Transverse colon (tissue), 4 donors: Measurements from ENCODE around the gene CHTF18.

Experiments
- EP300 ChIP-seq: sonication (generic); formaldehyde crosslinking; IDR thresholded peaks from one replicate; pipeline ENCODE4 v1.6.1; 2017; ENCODE audit warnings: antibody characterized with exemption, low read depth
- POLR2A ChIP-seq: fragments of 450-650 bp; IDR thresholded peaks from one replicate; pipeline ENCODE4 v1.6.1; 2016; ENCODE audit warnings: antibody characterized with exemption, mild to moderate bottlenecking, moderate library complexity
- POLR2AphosphoS5 ChIP-seq, 3 donors: sonication (generic); formaldehyde crosslinking; IDR thresholded peaks; one replicate each; pipeline ENCODE4 v1.6.1; 2016; ENCODE audit warnings: antibody characterized with exemption in 3 of 3
- TF ChIP-seq, protein P1 (sequence below), 5 experiments: fragments of 200-600 bp in 3 of 5; fragments of 450-650 bp in 2 of 5; sonication (generic) in 3 of 5; IDR thresholded peaks; 1 replicate in 2 of 5; 2 replicates in 3 of 5; pipeline ENCODE4 v1.5.1; 2016 to 2017; ENCODE audit warnings: antibody characterized with exemption in 5 of 5, inconsistent platforms in 3 of 5, mild to moderate bottlenecking in 2 of 5, moderate library complexity in 1 of 5

DNA sequence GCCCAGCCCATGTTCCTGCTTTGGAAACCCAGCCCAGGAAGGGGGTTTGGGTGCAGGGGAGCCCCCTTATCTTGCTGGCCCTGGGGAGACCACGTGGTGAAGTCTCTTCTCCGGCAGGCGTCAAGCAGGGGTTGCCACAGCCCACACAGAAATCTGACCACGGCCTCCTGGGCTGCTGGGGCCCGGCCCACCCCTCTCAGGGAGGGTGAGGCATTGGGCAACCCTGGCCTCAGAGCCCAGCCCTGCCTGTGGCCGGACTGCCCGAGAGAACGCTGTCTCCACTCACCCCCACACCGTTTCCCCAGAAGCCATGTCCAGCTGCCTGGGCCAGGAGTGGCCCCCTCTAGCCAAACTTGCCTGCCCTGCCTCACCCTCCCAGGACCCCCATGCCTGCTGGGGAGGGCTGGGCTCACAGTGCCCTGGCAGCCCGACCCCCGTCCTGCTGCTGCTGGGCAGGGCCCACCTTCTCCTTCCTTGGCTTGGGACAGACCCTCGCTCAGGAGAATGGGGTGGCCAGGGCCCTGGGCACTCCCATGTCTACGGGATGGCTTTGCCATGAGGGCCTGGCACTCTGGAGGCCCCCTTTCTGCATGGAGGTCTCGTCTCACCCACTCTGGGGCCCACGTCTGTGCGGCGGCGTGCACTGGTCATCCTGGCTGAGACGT lies 6.9 kb upstream of the CHTF18 start:
- TF ChIP-seq, protein P1, sequence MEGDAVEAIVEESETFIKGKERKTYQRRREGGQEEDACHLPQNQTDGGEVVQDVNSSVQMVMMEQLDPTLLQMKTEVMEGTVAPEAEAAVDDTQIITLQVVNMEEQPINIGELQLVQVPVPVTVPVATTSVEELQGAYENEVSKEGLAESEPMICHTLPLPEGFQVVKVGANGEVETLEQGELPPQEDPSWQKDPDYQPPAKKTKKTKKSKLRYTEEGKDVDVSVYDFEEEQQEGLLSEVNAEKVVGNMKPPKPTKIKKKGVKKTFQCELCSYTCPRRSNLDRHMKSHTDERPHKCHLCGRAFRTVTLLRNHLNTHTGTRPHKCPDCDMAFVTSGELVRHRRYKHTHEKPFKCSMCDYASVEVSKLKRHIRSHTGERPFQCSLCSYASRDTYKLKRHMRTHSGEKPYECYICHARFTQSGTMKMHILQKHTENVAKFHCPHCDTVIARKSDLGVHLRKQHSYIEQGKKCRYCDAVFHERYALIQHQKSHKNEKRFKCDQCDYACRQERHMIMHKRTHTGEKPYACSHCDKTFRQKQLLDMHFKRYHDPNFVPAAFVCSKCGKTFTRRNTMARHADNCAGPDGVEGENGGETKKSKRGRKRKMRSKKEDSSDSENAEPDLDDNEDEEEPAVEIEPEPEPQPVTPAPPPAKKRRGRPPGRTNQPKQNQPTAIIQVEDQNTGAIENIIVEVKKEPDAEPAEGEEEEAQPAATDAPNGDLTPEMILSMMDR (IDR thresholded peaks at IDR 0.05), result no peak
- TF ChIP-seq POLR2AphosphoS5 (IDR thresholded peaks at IDR 0.05) (no peak), POLR2A (no peak), EP300 (no peak)
